ENCODE results near the gene ABL1. TPM values are rescaled to one million over a fixed set of nuclear protein-coding genes. Genes with fewer than 3 reads are reported as not detected.

ABL1 gene
- total RNA-seq, 1 donor from 2014 or later, result 91.0 TPM

DNA sequence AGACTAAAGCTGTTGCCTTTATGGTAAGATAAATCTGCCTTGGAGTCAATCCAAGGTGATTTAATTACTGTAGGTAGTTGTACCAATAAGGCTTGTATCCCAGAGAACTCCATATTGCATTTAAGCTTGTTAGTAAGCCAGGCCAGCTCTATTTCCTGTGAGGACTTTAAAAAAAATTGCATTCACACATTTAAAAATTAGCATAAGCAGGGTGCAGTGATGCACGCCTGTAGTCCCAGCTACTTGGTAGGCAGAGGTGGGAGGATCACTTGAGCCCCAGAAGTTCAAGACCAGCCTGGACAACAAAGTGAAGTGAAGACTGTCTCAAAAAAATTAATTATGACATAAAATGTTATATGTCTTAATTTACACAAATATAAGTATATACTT is 28.7 kb upstream of the ABL1 start:
- DNase-seq (ENCODE audit: low read depth, low spot score), result no peak
- Mint-ChIP-seq H3K4me3 (no peak overlapping the region), H3K9me3 (peaks cover 12% of the 10 kb centered on the region), H3K36me3 (ENCODE audit: low read depth) (peaks cover 11% of the 10 kb centered on the region), H3K4me1 (peaks cover 17% of the 10 kb centered on the region), H3K27me3 (ENCODE audit: low read depth) (no peaks in the 10 kb centered on the region), H3K27ac (ENCODE audit: unreplicated experiment) (peak overlapping the region; percentile 65)
- TF ChIP-seq, protein P1, sequence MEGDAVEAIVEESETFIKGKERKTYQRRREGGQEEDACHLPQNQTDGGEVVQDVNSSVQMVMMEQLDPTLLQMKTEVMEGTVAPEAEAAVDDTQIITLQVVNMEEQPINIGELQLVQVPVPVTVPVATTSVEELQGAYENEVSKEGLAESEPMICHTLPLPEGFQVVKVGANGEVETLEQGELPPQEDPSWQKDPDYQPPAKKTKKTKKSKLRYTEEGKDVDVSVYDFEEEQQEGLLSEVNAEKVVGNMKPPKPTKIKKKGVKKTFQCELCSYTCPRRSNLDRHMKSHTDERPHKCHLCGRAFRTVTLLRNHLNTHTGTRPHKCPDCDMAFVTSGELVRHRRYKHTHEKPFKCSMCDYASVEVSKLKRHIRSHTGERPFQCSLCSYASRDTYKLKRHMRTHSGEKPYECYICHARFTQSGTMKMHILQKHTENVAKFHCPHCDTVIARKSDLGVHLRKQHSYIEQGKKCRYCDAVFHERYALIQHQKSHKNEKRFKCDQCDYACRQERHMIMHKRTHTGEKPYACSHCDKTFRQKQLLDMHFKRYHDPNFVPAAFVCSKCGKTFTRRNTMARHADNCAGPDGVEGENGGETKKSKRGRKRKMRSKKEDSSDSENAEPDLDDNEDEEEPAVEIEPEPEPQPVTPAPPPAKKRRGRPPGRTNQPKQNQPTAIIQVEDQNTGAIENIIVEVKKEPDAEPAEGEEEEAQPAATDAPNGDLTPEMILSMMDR (conservative IDR thresholded peaks at IDR 0.05), result no peak

DNA sequence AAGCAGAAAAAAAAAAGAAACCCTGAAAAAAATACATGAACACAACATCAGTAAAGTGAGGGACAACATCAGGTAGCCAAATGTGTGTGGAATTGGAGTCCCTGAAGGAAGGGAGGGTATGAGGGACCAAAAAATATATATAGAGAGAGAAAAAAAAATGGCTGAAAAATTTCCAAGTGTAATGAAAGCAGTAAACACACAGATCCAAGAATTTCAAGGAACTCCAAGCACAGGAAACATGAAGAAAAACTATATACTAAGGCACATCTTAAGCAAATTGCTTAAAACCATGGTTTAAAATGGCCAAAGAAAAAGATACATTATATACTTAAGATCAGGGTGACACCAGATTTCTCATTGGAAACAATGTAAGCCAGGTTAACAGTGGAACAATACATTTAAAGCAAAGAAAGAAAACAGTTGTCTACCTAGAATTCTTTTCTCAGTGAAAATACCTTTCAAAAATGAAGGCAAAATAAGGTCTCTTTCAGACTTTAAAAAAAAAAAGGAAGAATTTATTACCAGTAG is 24.4 kb upstream of the ABL1 start:
- Mint-ChIP-seq H3K9me3 (peaks cover 12% of the 10 kb centered on the region), H3K27me3 (ENCODE audit: low read depth) (no peaks in the 10 kb centered on the region), H3K27ac (ENCODE audit: unreplicated experiment) (no peak overlapping the region), H3K36me3 (ENCODE audit: low read depth) (peaks cover 11% of the 10 kb centered on the region), H3K4me1 (peaks cover 7% of the 10 kb centered on the region), H3K4me3 (no peak overlapping the region)
- TF ChIP-seq, protein P1 (conservative IDR thresholded peaks at IDR 0.05), result no peak
- DNase-seq (ENCODE audit: low read depth, low spot score), result no peak

DNA sequence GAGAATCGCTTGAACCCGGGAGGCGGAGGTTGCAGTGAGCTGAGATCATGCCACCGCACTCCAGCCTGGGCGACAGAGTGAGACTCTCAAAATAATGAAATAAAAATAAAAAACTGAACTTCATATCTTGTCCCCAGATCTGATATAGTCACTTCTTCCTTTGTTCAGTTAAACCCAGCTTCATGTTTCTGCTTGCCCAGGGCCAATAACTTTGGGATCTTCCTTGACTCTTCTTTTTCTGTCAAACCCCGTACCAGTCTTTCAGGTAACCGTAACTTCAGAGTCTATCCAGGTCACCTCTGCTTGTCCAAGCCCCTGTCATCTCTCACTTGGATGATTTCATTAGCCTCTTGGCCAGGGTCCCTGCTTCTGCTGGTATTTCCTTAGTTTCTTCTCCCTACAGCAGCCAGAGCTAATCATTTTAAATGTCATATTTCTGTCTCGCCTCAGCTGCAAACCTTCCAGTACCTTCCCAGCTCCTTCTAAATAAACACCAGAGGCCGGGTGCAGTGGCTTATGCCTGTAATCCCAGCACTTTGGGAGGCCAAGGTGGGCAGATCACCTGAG is 19.7 kb upstream of the ABL1 start:
- no peak for DNase-seq (ENCODE audit: low read depth, low spot score)
- H3K4me1 Mint-ChIP-seq, result peaks cover 15% of the 10 kb centered on the region
- no peak overlapping the region for H3K27ac Mint-ChIP-seq (ENCODE audit: unreplicated experiment)

DNA sequence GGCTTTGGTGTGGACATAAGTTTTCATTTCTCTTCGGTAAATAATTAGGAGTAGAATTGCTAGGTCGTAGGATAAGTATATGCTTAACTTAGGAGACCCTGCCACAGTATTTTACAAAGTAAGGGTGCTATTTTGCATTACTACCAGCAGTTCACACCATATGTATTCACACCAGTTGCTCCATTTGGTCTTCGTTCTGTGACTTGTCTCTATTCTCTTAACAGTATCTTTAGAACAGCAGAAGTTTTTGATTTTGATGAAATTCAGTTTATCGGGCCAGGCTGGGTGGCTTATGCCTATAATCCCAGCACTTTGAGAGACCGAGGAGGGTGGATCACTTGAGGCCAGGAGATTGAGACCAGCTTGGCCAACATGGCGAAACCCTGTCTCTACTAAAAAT is 17.1 kb upstream of the ABL1 start:
- no peak overlapping the region for H3K4me3 Mint-ChIP-seq
- no peak for DNase-seq (ENCODE audit: low read depth, low spot score)
- TF ChIP-seq, protein P1 (conservative IDR thresholded peaks at IDR 0.05), result no peak
- no peaks in the 10 kb centered on the region for H3K36me3 Mint-ChIP-seq (ENCODE audit: low read depth)
- H3K9me3 Mint-ChIP-seq, result no peaks in the 10 kb centered on the region
- no peak overlapping the region for H3K27ac Mint-ChIP-seq (ENCODE audit: unreplicated experiment)
- H3K4me1 Mint-ChIP-seq, result peaks cover 21% of the 10 kb centered on the region
- no peaks in the 10 kb centered on the region for H3K27me3 Mint-ChIP-seq (ENCODE audit: low read depth)

More for the DNA sequence above, 19.7 kb upstream of the ABL1 start:
- H3K4me3 Mint-ChIP-seq, result no peak overlapping the region
- H3K36me3 Mint-ChIP-seq (ENCODE audit: low read depth), result peaks cover 4% of the 10 kb centered on the region
- TF ChIP-seq, protein P1 (conservative IDR thresholded peaks at IDR 0.05), result no peak
- H3K9me3 Mint-ChIP-seq, result peaks cover 4% of the 10 kb centered on the region
- no peaks in the 10 kb centered on the region for H3K27me3 Mint-ChIP-seq (ENCODE audit: low read depth)

DNA sequence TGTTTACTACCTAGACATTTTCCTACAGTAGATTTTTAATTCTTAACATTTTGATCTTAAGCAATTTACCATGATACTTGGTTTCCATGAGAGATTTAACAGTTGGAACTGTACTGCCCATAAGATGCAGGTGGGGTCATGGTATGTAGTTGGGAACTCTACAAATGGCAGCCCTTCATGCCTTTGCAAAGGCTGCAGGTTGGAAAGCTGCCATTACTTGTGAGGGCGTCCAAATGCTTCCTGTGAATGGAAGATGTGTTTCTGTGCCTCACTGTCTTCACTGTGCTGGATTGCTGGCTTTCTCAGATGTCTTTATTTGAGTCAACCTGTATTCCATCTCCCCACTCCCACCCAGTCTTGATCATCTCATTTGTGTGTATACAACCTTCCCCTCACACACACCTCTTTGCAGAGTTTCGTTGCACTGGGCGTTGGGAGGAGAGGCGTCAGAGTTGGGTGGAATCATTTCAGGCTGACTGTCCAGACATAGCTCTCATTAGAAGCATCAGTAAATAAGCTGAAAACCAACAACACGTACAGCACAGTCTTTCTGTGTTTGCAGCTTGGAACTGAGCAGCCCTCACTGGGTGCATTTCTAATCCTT is 14.8 kb upstream of the ABL1 start:
- TF ChIP-seq, protein P1 (conservative IDR thresholded peaks at IDR 0.05), result no peak
- no peak overlapping the region for H3K4me3 Mint-ChIP-seq
- H3K27me3 Mint-ChIP-seq (ENCODE audit: low read depth), result no peaks in the 10 kb centered on the region
- H3K4me1 Mint-ChIP-seq, result peaks cover 44% of the 10 kb centered on the region
- H3K27ac Mint-ChIP-seq (ENCODE audit: unreplicated experiment), result no peak overlapping the region
- DNase-seq (ENCODE audit: low read depth, low spot score), result no peak
- H3K9me3 Mint-ChIP-seq, result no peaks in the 10 kb centered on the region
- no peaks in the 10 kb centered on the region for H3K36me3 Mint-ChIP-seq (ENCODE audit: low read depth)
